Naive thymus-derived CD4-positive, alpha-beta T cell (primary cell): ENCODE results near the gene PAF1. TPM values are rescaled to one million over a fixed set of nuclear protein-coding genes. Genes with fewer than 3 reads are reported as not detected.
"Not testable (repeated sequence)": the region's sequence is repeated elsewhere in the genome, so short reads cannot be mapped to it uniquely, and the experiment has no call there.

Experiments
- ATAC-seq: fragments of 150-1000 bp; cut with Tn5 transposase; 2 replicates; pipeline ENCODE4 v1.10.0; 2021; ENCODE audit warnings: mild to moderate bottlenecking, moderate library complexity
- CTCF ChIA-PET: fragments of 350-600 bp; sonication (Branson Sonifier 250); formaldehyde crosslinking; loops from one replicate; lab custom pipeline; 2021; ENCODE audit warnings: antibody characterized with exemption; lab: Charles Lee
- POLR2A ChIA-PET: fragments of 350-600 bp; sonication (Branson Sonifier 250); formaldehyde crosslinking; loops from one replicate; lab custom pipeline; 2021; ENCODE audit warnings: antibody characterized with exemption, inconsistent platforms; lab: Charles Lee
- DNase-seq, 9 donors: peaks; one replicate each; pipeline versions ENCODE4 v3.0.0 to v3.0.0-alpha.2; 2020 to 2022; ENCODE audit warnings: mixed read lengths in 1 of 9
- H3K27ac ChIP-seq: one replicate; pipeline ENCODE4 v1.7.0; 2013; ENCODE audit warnings: mild to moderate bottlenecking, low read depth, low read length, moderate library complexity
- H3K27me3 ChIP-seq, 2 donors: one replicate each; pipeline ENCODE4 v1.7.0; 2013; ENCODE audit warnings: low read length in 2 of 2, mild to moderate bottlenecking in 2 of 2, moderate library complexity in 2 of 2; ENCODE audit not compliant: control insufficient read depth in 2 of 2, insufficient read depth in 2 of 2
- H3K36me3 ChIP-seq, 3 experiments: 1 replicate in 2 of 3; 2 replicates in 1 of 3; pipeline ENCODE4 v1.7.0; 2013; ENCODE audit warnings: low read length in 3 of 3, mild to moderate bottlenecking in 3 of 3, moderate library complexity in 1 of 3; ENCODE audit not compliant: insufficient read depth in 3 of 3, control insufficient read depth in 2 of 3
- H3K4me1 ChIP-seq, 2 donors: one replicate each; pipeline ENCODE4 v1.7.0; 2013; ENCODE audit warnings: low read length in 2 of 2, mild to moderate bottlenecking in 2 of 2, moderate library complexity in 1 of 2; ENCODE audit not compliant: control insufficient read depth in 2 of 2, insufficient read depth in 2 of 2
- H3K4me3 ChIP-seq: 2 replicates; pipeline ENCODE4 v1.7.0; 2013; ENCODE audit warnings: mild to moderate bottlenecking, low read length
- H3K9me3 ChIP-seq, 3 experiments: 1 replicate in 2 of 3; 2 replicates in 1 of 3; pipeline ENCODE4 v1.7.0; 2013; ENCODE audit warnings: low read length in 3 of 3; ENCODE audit not compliant: control insufficient read depth in 2 of 3
- H3K27ac Mint-ChIP-seq, 9 donors: one replicate each; pipeline ENCODE4 v1.8.0; 2020 to 2022; ENCODE audit warnings: mixed read lengths in 9 of 9, mild to moderate bottlenecking in 8 of 9, moderate library complexity in 5 of 9, inconsistent platforms in 2 of 9
- H3K27me3 Mint-ChIP-seq, 5 donors: one replicate each; pipeline ENCODE4 v1.8.0; 2021 to 2022; ENCODE audit warnings: mixed read lengths in 5 of 5, mild to moderate bottlenecking in 1 of 5
- H3K36me3 Mint-ChIP-seq, 5 donors: one replicate each; pipeline ENCODE4 v1.8.0; 2020 to 2022; ENCODE audit warnings: mixed read lengths in 5 of 5, mild to moderate bottlenecking in 3 of 5, inconsistent platforms in 1 of 5
- H3K4me1 Mint-ChIP-seq, 7 donors: one replicate each; pipeline ENCODE4 v1.8.0; 2020 to 2022; ENCODE audit warnings: mixed read lengths in 7 of 7, mild to moderate bottlenecking in 3 of 7, inconsistent platforms in 1 of 7
- H3K4me3 Mint-ChIP-seq, 10 donors: one replicate each; pipeline ENCODE4 v1.8.0; 2020 to 2022; ENCODE audit warnings: mild to moderate bottlenecking in 10 of 10, mixed read lengths in 10 of 10, moderate library complexity in 6 of 10, inconsistent platforms in 2 of 10
- H3K9me3 Mint-ChIP-seq, 11 donors: one replicate each; pipeline ENCODE4 v1.8.0; 2020 to 2022; ENCODE audit warnings: mixed read lengths in 11 of 11, mild to moderate bottlenecking in 4 of 11, inconsistent platforms in 1 of 11, moderate library complexity in 1 of 11
- intact Hi-C, 2 donors: fragments of 100-400 bp; cut with micrococcal nuclease; formaldehyde crosslinking; loops; one replicate each; pipeline ENCODE4 v1.15.1; 2023
- polyA plus RNA-seq, 2 donors: library from polyadenylated mRNA; unstranded; fragments of 300-500 nt; fragmentation: Illumina TruSeq; gene quantifications; one replicate each; pipeline ENCODE4 v1.2.3, GENCODE V29; 2021
- total RNA-seq, 6 experiments: library from RNA in 5 of 6; stranded (reverse) in 5 of 6; gene quantifications; 1 replicate in 5 of 6; 2 replicates in 1 of 6; pipeline ENCODE4 v1.2.3 and lab custom pipeline; 2021 to 2026

PAF1 gene
- total and polyA plus RNA-seq, 7 experiments from 2014 or later, result 35.8 to 104 (median 55.5) TPM

- no peak for ATAC-seq
- no peaks in the 10 kb centered on the region for H3K4me1 Mint-ChIP-seq
These were observed 11.0 kb downstream of the PAF1 start for GRCh38 chr19:39379865-39380396.

GRCh38 chr19:39379366-39379765, 11.5 kb downstream of the PAF1 start:
- POLR2A ChIA-PET, result interaction anchor here (0.6 kb wide), 1 partner anchor 17 kb away, joined by 4 read pairs; no protein-coding TSS in a partner anchor
- H3K4me1 ChIP-seq, H3K27me3 ChIP-seq, H3K9me3 ChIP-seq, ATAC-seq, H3K27me3 Mint-ChIP-seq, H3K4me3 Mint-ChIP-seq, DNase-seq, H3K4me1 Mint-ChIP-seq, H3K9me3 Mint-ChIP-seq, CTCF ChIA-PET, H3K27ac ChIP-seq, intact Hi-C loops, H3K4me3 ChIP-seq: not testable (repeated sequence)
- peak overlapping the region in 3 of 9 donors; percentile 5 to 46 (median 38) for H3K27ac Mint-ChIP-seq
- H3K36me3 ChIP-seq, result peaks cover 4 to 96% (median 30%) of the 10 kb centered on the region in 3 experiments
- peaks cover 6 to 62% (median 18%) of the 10 kb centered on the region in 5 donors for H3K36me3 Mint-ChIP-seq

More at GRCh38 chr19:39379865-39380396, 11.0 kb downstream of the PAF1 start:
- no peak overlapping the region for H3K4me3 ChIP-seq
- H3K27me3 ChIP-seq, result no peaks in the 10 kb centered on the region
- no peak for DNase-seq
- intact Hi-C loops, result no loop called here
- no peaks in the 10 kb centered on the region for H3K27me3 Mint-ChIP-seq
- no peaks in the 10 kb centered on the region for H3K4me1 ChIP-seq
- H3K9me3 ChIP-seq, result no peaks in the 10 kb centered on the region
- CTCF ChIA-PET, result no interaction called here
- H3K27ac Mint-ChIP-seq, result peak overlapping the region in 2 of 9 donors; percentile 19 to 52
- no peak overlapping the region for H3K4me3 Mint-ChIP-seq
- no peaks in the 10 kb centered on the region for H3K9me3 Mint-ChIP-seq
- POLR2A ChIA-PET, result interaction anchor here (0.6 kb wide), 1 partner anchor 18 kb away, joined by 4 read pairs; no protein-coding TSS in a partner anchor
- peaks cover 4 to 100% (median 30%) of the 10 kb centered on the region in 3 experiments for H3K36me3 ChIP-seq
- peaks cover 6 to 59% (median 16%) of the 10 kb centered on the region in 5 donors for H3K36me3 Mint-ChIP-seq
- H3K27ac ChIP-seq, result no peak overlapping the region

- H3K4me1 ChIP-seq, result no peaks in the 10 kb centered on the region
- peak overlapping the region in 5 of 9 donors; percentile 1 to 69 (median 34) for H3K27ac Mint-ChIP-seq
- POLR2A ChIA-PET, result no interaction called here
- H3K27ac ChIP-seq, result no peak overlapping the region
- CTCF ChIA-PET, result no interaction called here
- H3K27me3 Mint-ChIP-seq, result no peaks in the 10 kb centered on the region
- H3K4me3 ChIP-seq, result no peak overlapping the region
- H3K9me3 Mint-ChIP-seq, result no peaks in the 10 kb centered on the region
- no peaks in the 10 kb centered on the region for H3K9me3 ChIP-seq
- ATAC-seq (no peak), DNase-seq (no peak)
- H3K36me3 ChIP-seq, result peaks cover 4 to 90% (median 30%) of the 10 kb centered on the region in 3 experiments
- no peaks in the 10 kb centered on the region for H3K4me1 Mint-ChIP-seq
- no peaks in the 10 kb centered on the region for H3K27me3 ChIP-seq
- no peak overlapping the region for H3K4me3 Mint-ChIP-seq
- intact Hi-C loops, result no loop called here
- H3K36me3 Mint-ChIP-seq, result peaks cover 9 to 57% (median 18%) of the 10 kb centered on the region in 5 donors
These were observed 13.2 kb downstream of the PAF1 start for GRCh38 chr19:39377373-39378362.

GRCh38 chr19:39375929-39376328, 15.0 kb downstream of the PAF1 start:
- DNase-seq (no peak), ATAC-seq (no peak)
- no peaks in the 10 kb centered on the region for H3K9me3 ChIP-seq
- intact Hi-C loops, result no loop called here
- Mint-ChIP-seq H3K27me3 (no peaks in the 10 kb centered on the region), H3K27ac (peak overlapping the region in 1 of 9 donors; percentile 6), H3K9me3 (no peaks in the 10 kb centered on the region), H3K4me3 (no peak overlapping the region), H3K36me3 (peaks cover 9 to 58% (median 17%) of the 10 kb centered on the region in 5 donors), H3K4me1 (peaks cover 0 to 1% (median 0%) of the 10 kb centered on the region in 7 donors)
- peaks cover 4 to 89% (median 21%) of the 10 kb centered on the region in 3 experiments for H3K36me3 ChIP-seq
- H3K27ac ChIP-seq, result no peak overlapping the region
- H3K4me3 ChIP-seq, result no peak overlapping the region
- H3K27me3 ChIP-seq, result no peaks in the 10 kb centered on the region
- POLR2A ChIA-PET, result interaction anchor here (0.5 kb wide), 1 partner anchor 74 kb away, joined by 6 read pairs; no protein-coding TSS in a partner anchor
- no peaks in the 10 kb centered on the region for H3K4me1 ChIP-seq
- CTCF ChIA-PET, result no interaction called here

GRCh38 chr19:39372941-39373340, 18.0 kb downstream of the PAF1 start:
- Histone ChIP-seq H3K9me3 (no peaks in the 10 kb centered on the region), H3K27ac (no peak overlapping the region), H3K4me1 (no peaks in the 10 kb centered on the region), H3K27me3 (no peaks in the 10 kb centered on the region), H3K4me3 (no peak overlapping the region), H3K36me3 (peaks cover 4 to 83% (median 16%) of the 10 kb centered on the region in 3 experiments)
- ATAC-seq (no peak), DNase-seq (no peak)
- H3K27ac Mint-ChIP-seq, result peak overlapping the region in 1 of 9 donors; percentile 26
- intact Hi-C loops, result no loop called here
- no peaks in the 10 kb centered on the region for H3K9me3 Mint-ChIP-seq
- POLR2A ChIA-PET, result no interaction called here
- H3K4me3 Mint-ChIP-seq, result no peak overlapping the region
- H3K4me1 Mint-ChIP-seq, result peaks cover 0 to 1% (median 0%) of the 10 kb centered on the region in 7 donors
- no peaks in the 10 kb centered on the region for H3K27me3 Mint-ChIP-seq
- CTCF ChIA-PET, result no interaction called here
- peaks cover 14 to 50% (median 26%) of the 10 kb centered on the region in 5 donors for H3K36me3 Mint-ChIP-seq

- DNase-seq, result no peak
- Histone ChIP-seq H3K36me3 (peaks cover 4 to 75% (median 10%) of the 10 kb centered on the region in 3 experiments), H3K27ac (no peak overlapping the region), H3K4me3 (no peak overlapping the region), H3K27me3 (no peaks in the 10 kb centered on the region), H3K9me3 (no peaks in the 10 kb centered on the region), H3K4me1 (no peaks in the 10 kb centered on the region)
- Mint-ChIP-seq H3K36me3 (peaks cover 14 to 45% (median 25%) of the 10 kb centered on the region in 5 donors), H3K27me3 (no peaks in the 10 kb centered on the region), H3K27ac (peak overlapping the region in 5 of 9 donors; percentile 0 to 38 (median 10)), H3K4me3 (no peak overlapping the region), H3K4me1 (peaks cover 0 to 1% (median 0%) of the 10 kb centered on the region in 7 donors), H3K9me3 (no peaks in the 10 kb centered on the region)
- ChIA-PET POLR2A (no interaction called here), CTCF (interaction anchor here (0.7 kb wide), 1 partner anchor 1076 kb away, joined by 3 read pairs; no protein-coding TSS in a partner anchor)
- intact Hi-C loops, result no loop called here
- no peak for ATAC-seq
These were observed 18.7 kb downstream of the PAF1 start for GRCh38 chr19:39372047-39372802.
